GM18505 (cell line): ENCODE results near the gene ACOX3.

ENCODE experiments used
- ATAC-seq: cut with Tn5 transposase; IDR thresholded peaks from one replicate; pipeline ENCODE4 v1.9.1; 2021; ENCODE audit not compliant: unreplicated experiment
- POLR2A ChIP-seq: IDR thresholded peaks from 4 replicates; pipeline ENCODE4 v1.6.1; 2011; ENCODE audit warnings: borderline replicate concordance; ENCODE audit not compliant: insufficient read depth, insufficient read length; ENCODE audit errors: extremely low read depth

Gene ACOX3

DNA sequence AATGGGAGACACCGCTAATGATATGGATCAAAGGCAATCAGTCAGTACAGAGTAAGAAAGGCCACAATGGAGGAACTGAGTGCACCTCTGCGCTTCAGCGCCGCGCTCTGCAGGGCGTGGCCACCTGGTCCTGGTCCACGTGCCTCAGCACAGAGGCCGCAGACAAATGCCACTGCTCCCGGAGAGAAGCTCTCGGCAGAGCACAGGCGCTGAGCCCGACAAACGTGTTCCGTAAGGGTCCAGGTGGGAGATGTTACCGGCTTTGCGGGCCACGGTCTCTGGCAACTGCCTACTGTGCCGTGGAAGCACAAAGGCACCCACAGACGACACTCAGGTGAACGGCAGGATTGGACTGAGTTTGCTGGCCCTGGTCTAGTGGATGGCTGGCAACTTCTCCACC is 68.9 kb downstream of the ACOX3 start:
- TF ChIP-seq POLR2A: no peak
- ATAC-seq: no peak

DNA sequence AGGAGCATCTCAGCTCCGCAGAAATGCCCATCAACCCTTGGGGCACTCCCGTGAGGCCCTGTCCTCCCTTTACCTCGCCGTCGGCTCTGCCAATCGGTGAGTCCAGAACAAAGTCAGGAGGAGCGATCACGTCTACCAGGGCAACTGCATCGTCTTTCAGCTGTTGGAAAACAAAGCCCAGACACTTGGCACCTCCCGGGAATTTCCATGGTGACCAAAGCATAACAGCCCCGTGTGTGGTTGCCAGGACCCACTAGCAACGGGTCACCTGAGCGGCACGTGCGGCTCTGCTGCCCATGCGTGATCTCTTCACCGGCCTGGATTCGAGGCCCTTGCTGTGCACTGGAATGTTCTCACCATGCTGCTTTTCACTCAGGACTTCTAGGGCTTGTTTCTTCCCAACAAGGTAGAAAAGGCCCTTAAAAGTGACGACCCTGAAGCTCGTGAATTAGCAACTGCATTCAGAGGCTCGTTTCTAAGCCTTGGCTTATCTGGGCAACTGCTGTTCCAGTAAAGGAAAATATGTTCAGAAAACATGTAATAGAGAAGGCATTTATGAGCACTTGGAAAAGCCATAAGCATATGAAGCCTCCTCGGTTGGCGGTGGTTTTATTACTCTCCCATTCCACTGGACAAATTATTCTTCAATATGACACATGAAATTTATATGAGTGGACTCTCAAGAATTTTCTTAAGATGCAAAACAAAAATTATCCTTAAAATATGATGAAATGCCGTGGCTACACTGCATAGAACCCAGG is 69.5 kb downstream of the ACOX3 start:
- no peak for ATAC-seq
- no peak for TF ChIP-seq POLR2A

DNA sequence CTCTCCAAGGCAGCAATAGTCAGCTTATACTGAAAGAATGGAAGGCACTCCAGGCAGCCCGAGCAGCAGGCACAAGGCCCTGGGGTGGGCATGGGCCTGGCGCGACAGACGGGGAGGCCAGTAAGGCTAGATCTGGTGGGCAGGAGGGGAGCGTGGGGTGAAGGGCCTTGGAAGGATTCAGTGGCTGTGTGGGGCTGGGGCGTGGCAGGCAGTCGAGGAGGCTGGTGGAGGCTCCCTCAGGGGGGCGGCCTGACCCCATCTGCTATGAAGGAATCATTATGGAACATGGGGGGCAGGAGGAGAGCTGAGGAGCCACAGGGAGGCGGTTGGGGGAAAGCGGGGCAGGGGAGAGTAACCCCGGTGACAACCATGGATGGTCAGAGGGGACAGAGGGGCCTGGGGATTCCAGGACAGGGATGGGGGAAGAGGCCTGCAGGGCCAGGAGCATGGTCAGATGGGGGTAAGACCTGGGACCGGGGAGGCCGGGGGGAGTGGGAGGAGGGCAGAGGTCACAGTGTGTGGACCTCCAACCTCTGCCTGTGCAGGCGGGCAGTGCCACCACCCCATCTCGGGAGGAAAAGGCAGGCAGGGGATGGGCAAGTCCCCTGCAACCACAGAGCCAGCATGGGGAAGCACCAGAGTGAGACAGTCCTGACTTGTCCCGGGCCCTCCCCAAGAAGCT is 70.3 kb downstream of the ACOX3 start:
- TF ChIP-seq POLR2A: no peak

DNA sequence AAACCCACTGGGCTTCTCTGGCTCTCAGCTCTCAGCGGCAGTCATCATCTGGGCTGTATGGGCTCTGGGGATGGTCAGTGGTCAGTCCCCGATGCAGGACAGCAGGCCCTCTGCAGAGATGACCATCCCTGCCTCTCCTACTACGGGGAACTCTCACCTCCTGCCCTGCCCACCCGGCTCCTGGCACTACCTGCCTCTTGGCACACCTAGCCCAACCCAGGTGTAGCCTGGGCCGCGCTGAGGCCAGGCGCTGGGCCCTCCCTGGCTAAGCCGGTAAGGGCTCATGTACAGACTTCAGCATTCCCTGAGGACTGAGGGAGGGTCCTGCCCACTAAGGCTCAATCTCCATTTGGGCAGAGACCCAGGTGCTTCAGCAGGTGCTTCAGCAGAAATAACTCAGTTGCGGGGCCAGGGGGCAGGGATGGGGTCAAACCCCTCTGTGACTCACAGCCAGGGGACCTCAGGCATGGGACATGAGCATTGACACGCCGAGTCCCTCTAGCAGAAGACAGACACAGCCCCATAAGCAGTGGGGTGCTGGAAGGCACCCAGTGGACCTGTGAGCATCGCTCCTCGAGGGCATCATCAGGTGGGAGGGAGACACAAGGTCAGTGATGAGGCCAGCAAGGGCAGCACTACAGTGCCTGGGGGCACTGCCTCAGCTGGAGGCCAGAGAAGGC is 71.0 kb downstream of the ACOX3 start:
- TF ChIP-seq POLR2A: no peak

More for the DNA sequence above, 70.3 kb downstream of the ACOX3 start:
- ATAC-seq: no peak

DNA sequence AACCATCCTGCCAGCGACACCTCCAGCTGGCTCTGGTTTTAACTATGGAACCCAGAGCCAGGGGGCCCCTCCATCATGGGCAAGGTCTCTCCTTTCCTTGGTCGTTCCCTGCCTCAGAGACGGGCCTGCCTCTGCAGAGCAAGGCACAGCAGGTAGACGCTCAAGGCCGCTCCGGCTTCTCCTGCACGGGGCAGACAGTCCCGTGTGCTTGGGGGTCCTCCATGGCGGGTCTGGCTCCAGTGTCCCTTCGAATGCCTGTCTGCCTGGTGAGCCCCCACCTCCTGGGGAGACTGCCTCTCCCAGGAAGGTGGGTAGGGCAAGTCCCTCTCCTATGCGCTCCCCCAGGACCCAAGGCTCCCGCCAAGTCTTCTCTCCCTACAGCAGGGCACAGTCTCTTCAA is 71.5 kb downstream of the ACOX3 start:
- no peak for TF ChIP-seq POLR2A

More for the DNA sequence above, 71.0 kb downstream of the ACOX3 start:
- no peak for ATAC-seq

DNA sequence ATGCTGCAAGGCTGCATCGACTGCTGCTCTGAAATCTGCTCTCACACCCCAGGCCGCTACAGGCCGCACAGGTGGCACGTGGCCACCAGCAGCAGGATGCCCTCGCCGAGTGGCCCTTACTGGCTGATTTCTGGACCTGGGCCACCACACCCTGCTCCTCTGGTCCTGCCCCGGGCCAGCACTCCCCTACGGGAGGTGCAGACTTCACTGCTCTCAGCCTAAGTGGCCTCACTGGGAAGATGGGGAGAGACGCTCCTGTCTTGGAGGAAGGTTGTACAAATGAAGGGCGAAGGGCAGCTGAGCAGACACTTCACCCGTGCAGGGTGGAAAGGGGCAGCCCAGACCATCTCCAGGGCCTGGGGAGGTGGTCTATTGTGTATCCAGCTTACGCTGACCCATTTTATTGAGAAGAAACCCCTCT is 72.5 kb downstream of the ACOX3 start:
- TF ChIP-seq POLR2A: no peak
- no peak for ATAC-seq

More for the DNA sequence above, 71.5 kb downstream of the ACOX3 start:
- no peak for ATAC-seq

DNA sequence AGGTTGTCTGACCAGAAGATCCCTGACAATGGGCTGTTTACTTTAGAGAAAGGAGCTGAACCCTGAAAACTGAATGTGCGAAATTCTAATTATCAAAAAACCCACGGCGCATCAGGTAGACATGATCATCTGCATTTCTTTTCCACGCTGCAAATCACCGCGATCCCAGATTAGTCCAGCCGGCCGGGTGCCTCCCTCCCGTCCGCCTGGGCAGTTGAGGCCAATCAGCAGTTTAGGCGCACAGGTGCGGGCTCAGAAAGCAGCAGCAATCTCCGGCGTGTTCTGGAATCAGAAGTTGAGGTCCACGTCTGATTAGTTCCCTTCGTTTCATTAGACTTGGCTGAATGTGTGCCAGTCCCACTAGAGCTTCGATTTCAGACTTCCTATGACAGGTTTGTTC is 73.9 kb downstream of the ACOX3 start:
- TF ChIP-seq POLR2A: no peak
- no peak for ATAC-seq

DNA sequence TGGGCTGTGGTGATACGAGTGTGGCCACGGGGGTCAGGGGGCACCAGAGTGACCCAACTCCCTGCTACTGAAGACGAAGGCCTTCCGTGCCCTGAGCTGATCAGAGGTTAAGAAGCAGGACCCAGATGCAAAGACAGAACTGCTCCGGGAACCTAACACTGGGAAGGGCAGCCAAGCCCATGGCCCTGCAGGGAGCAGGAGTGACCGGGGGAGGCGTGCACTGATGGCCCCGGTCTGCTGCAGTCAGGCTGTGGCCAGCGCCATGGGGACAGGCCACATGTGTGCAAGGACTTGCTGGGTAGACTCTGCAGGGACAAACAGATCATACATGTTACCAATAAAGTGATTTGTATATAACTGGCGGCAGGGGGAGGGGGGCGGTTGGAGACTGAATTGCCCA is 74.6 kb downstream of the ACOX3 start:
- TF ChIP-seq POLR2A: no peak
- ATAC-seq: no peak

DNA sequence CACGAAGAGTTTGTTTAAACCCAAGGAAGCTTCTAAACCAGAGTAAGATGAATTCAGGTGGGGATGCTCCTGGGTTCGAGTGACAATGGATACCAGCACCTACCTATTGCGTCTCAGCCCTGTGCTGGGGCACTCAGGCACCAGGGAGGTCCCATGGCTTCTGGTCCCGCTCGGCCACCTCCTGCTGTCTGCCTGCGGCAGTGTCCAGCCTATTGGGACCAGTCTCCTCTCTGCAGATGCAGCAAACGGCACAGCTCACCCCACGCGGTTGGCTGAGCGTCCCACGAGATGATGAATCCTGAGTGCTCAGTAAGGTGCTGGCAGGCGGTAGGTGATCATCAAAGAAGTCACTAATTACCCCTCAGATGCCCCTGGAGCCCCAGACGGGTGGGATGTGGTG is 75.2 kb downstream of the ACOX3 start:
- ATAC-seq: no peak
- no peak for TF ChIP-seq POLR2A

DNA sequence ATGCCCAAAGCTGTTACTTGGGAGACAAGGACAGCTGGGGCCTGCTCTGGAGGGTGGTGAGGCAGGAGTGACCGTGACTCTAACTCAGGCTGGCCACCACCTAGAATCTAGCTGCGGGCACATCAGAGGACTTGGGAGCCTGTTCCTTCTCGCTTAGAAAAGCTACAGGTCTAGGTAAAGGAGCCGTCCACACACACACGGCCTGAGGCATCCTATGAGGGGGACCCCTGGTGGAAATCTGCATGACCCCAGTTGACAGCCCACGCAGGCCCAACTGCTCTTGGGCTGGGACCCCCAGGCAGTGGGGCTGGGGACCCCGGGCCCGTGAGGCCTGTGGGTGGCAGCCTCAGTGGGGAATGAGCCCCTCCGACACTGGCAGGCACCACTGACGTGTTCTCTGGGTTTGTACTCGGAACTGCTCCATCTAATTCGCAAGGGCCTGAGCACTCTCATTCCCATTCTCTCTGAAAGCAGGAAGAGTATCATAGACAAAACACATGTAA is 75.6 kb downstream of the ACOX3 start:
- ATAC-seq: no peak
- no peak for TF ChIP-seq POLR2A

DNA sequence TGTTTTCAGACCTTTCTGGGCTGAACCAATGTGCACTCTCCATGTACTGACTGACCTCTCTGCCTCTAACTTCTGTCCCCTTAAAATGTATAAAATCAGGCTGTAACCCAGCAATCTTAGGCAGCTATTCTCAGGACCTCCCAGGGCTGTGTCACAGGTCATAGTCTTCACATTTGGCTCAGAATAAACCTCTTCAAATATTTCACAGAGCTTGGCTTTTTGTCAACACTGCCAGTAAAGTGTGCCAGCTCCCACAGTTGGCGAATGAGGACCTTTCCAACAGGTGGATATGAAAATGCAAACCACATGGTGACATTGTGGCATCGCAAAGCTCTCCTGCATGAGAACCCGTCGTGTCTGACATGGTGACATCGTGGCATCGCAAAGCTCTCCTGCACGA is 76.4 kb downstream of the ACOX3 start:
- no peak for TF ChIP-seq POLR2A
- ATAC-seq: no peak

DNA sequence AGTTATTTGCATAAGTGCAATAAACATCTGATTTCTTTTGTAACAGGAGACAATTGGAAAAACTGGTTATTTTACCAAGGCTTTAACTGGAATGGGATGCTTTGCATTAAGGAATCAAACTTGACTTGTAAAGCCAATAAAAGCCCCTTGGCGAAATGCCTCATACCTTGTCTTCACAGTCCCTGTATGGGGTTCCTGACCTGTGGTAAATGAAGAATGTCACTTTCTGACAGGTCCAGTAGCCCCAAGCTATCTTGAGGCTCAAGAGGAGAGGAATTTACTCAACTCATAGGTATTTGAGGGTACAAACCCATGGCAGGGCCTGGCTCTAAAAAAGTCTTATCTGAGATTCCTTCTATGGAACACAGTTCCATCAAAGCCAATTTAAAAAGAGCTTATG is 78.0 kb downstream of the ACOX3 start:
- no peak for ATAC-seq
- no peak for TF ChIP-seq POLR2A

DNA sequence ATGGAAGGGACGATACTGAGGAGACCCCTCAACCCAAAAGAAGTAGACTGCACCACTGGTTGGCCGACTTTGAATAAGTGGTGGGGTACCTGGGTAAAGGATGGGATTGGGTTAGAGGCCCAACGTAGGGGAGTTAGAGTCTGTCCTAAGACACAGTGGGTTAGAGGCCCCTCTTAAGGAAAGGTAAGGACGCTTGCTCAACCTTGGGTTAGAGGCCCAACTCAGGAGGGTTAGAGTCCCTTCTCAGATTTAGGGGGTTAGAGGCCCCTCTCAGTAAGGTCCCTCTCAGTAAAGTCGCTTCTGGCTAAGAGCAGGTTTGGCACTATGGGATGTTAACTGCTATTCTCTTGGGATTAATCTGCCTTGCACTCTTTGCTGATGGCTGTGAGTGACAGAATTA is 81.3 kb downstream of the ACOX3 start:
- no peak for TF ChIP-seq POLR2A
- ATAC-seq: no peak

DNA sequence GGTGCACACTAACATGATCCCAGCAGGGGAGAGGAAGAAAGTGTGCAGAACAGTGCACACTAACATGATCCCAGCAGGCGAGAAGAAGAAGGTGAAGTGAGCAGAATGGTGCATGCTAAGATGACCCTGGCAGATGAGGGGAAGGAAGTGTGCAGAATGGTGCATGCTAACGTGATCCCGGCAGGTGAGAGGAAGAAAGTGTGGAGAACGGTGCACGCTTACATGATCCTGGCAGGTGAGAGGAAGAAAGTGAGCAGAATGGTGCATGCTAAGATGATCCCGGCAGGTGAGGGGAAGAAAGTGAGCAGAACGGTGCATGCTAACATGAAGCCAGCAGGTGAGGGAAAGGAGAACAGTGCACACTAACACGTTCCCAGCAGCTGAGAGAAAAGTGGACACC is 83.7 kb downstream of the ACOX3 start:
- ATAC-seq: no peak
- TF ChIP-seq POLR2A: no peak

DNA sequence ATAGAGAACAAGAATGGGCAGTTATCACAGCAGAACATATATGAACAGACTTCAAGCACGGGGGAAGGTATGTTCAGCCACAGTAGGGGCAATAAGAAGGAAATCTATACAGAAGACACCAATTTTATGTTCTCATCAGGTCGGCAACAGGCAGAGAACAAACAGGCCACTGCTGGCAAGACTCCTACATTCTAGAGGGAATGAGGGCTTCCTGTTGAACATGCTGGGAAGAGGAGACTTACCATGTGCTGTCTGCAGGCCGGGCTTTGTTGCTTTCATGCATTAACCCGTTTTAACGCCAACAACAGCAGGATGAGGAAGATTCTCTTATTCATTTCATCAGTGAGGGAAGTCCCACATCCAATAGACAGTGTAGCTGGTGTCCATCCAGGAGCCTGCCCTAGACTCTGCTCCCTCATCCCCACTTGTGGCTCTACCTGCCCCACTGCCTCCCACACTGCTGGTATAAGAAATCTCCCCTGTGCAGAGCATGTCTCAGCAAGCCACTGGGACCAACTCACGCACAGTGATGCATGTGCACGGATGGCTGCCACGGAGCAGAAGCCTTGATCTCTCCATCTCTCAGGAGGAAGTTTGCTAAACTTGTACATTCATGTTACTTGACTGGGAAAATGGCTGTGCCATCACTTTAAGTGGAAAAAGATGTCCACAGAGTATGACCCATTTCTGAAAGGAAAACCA is 84.5 kb downstream of the ACOX3 start:
- no peak for TF ChIP-seq POLR2A
- ATAC-seq: no peak
